DOHH2 (cell line): ENCODE measurements around the gene LCMT1.

Experiments
- H3F3A ChIP-seq: fragments of 200-600 bp; sonication (generic), shearing (Covaris generic); 2 replicates; pipeline ENCODE4 v1.6.0; 2016; ENCODE audit warnings: antibody characterized with exemption, mild to moderate bottlenecking; ENCODE audit not compliant: control insufficient read depth, insufficient read depth
- H3K27ac ChIP-seq: fragments of 200-600 bp; sonication (generic); 2 replicates; pipeline ENCODE4 v1.5.1; 2014; ENCODE audit warnings: low read depth, mild to moderate bottlenecking, low read length, moderate library complexity
- H3K27me3 ChIP-seq: fragments of 200-600 bp; sonication (generic); 2 replicates; pipeline ENCODE4 v1.6.1; 2014; ENCODE audit warnings: mild to moderate bottlenecking, low read length, mixed read lengths; ENCODE audit not compliant: control insufficient read depth
- H3K36me3 ChIP-seq: fragments of 200-600 bp; sonication (generic); 2 replicates; pipeline ENCODE4 v1.6.1; 2014; ENCODE audit warnings: mild to moderate bottlenecking, low read length, moderate library complexity, mixed read lengths; ENCODE audit not compliant: control insufficient read depth
- H3K4me1 ChIP-seq: fragments of 200-600 bp; sonication (generic); 2 replicates; pipeline ENCODE4 v1.6.1; 2014; ENCODE audit warnings: mild to moderate bottlenecking, low read length, mixed read lengths; ENCODE audit not compliant: control insufficient read depth
- H3K4me2 ChIP-seq: fragments of 200-600 bp; sonication (generic); 2 replicates; pipeline ENCODE4 v1.6.0; 2014; ENCODE audit warnings: mild to moderate bottlenecking, low read length, moderate library complexity
- H3K4me3 ChIP-seq: fragments of 200-600 bp; sonication (generic); 2 replicates; pipeline ENCODE4 v1.5.1; 2014; ENCODE audit warnings: mild to moderate bottlenecking, low read length, mixed read lengths
- H3K79me2 ChIP-seq: fragments of 200-600 bp; sonication (generic); 2 replicates; pipeline ENCODE4 v1.6.1; 2014; ENCODE audit warnings: mild to moderate bottlenecking, low read length, mixed read lengths; ENCODE audit not compliant: control insufficient read depth
- H3K9me2 ChIP-seq: fragments of 200-600 bp; sonication (generic); replicated peaks from 2 replicates; pipeline ENCODE4 v1.6.1; 2014; ENCODE audit warnings: mild to moderate bottlenecking, low read length, mixed read lengths; ENCODE audit not compliant: control insufficient read depth
- H3K9me3 ChIP-seq: fragments of 200-600 bp; sonication (generic); 2 replicates; pipeline ENCODE4 v1.6.1; 2014; ENCODE audit warnings: antibody characterized with exemption, low read length, mixed read lengths; ENCODE audit not compliant: control insufficient read depth, insufficient read depth
- H4K20me1 ChIP-seq: fragments of 200-600 bp; sonication (generic); 2 replicates; pipeline ENCODE4 v1.6.0; 2014; ENCODE audit warnings: low read depth, mild to moderate bottlenecking, antibody characterized with exemption, low read length, moderate library complexity; ENCODE audit not compliant: control insufficient read depth, insufficient read depth
- EZH2phosphoT487 ChIP-seq: fragments of 200-600 bp; sonication (generic); IDR thresholded peaks from 2 replicates; pipeline ENCODE4 v1.6.1; 2017; ENCODE audit warnings: borderline replicate concordance, mild to moderate bottlenecking, antibody characterized with exemption, low read length, moderate library complexity, mixed read lengths
- TF ChIP-seq, protein P1 (sequence below): fragments of 200-600 bp; sonication (generic); IDR thresholded peaks from one replicate; pipeline ENCODE4 v1.5.1; 2014; ENCODE audit warnings: antibody characterized with exemption, mild to moderate bottlenecking, low read depth, low read length; ENCODE audit not compliant: poor library complexity, severe bottlenecking

Gene LCMT1

DNA sequence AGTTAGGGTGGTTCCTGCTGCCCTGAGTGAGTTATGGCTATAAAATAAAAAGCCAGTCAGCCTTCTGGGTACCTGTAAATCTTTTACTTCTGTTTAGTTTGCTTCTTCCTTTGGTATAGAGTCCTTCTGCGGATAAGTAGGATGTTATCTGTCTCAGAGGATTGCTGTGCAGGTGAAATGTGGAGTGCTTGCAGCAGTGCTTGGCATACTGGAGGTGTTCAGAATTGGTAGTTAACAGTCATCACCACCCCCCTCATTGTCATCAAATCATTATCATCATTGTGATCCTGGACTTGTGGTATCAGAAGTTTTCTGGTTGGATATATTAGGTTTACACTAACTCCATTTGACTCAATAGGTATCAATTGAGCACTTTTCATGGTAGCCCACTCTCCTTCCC, 2.6 kb downstream of the LCMT1 start:
- Histone ChIP-seq H3K27ac (no peak overlapping the region), H3K4me1 (peaks cover 14% of the 10 kb centered on the region), H3K9me3 (no peaks in the 10 kb centered on the region), H3K79me2 (peaks cover 47% of the 10 kb centered on the region), H3K36me3 (no peaks in the 10 kb centered on the region), H3F3A (no peaks in the 10 kb centered on the region), H3K4me2 (no peak overlapping the region), H3K4me3 (no peak overlapping the region), H3K27me3 (no peaks in the 10 kb centered on the region), H4K20me1 (no peaks in the 10 kb centered on the region), H3K9me2 (no peaks in the 10 kb centered on the region)
- TF ChIP-seq EZH2phosphoT487, result no peak
- TF ChIP-seq, protein P1, sequence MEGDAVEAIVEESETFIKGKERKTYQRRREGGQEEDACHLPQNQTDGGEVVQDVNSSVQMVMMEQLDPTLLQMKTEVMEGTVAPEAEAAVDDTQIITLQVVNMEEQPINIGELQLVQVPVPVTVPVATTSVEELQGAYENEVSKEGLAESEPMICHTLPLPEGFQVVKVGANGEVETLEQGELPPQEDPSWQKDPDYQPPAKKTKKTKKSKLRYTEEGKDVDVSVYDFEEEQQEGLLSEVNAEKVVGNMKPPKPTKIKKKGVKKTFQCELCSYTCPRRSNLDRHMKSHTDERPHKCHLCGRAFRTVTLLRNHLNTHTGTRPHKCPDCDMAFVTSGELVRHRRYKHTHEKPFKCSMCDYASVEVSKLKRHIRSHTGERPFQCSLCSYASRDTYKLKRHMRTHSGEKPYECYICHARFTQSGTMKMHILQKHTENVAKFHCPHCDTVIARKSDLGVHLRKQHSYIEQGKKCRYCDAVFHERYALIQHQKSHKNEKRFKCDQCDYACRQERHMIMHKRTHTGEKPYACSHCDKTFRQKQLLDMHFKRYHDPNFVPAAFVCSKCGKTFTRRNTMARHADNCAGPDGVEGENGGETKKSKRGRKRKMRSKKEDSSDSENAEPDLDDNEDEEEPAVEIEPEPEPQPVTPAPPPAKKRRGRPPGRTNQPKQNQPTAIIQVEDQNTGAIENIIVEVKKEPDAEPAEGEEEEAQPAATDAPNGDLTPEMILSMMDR, result no peak

DNA sequence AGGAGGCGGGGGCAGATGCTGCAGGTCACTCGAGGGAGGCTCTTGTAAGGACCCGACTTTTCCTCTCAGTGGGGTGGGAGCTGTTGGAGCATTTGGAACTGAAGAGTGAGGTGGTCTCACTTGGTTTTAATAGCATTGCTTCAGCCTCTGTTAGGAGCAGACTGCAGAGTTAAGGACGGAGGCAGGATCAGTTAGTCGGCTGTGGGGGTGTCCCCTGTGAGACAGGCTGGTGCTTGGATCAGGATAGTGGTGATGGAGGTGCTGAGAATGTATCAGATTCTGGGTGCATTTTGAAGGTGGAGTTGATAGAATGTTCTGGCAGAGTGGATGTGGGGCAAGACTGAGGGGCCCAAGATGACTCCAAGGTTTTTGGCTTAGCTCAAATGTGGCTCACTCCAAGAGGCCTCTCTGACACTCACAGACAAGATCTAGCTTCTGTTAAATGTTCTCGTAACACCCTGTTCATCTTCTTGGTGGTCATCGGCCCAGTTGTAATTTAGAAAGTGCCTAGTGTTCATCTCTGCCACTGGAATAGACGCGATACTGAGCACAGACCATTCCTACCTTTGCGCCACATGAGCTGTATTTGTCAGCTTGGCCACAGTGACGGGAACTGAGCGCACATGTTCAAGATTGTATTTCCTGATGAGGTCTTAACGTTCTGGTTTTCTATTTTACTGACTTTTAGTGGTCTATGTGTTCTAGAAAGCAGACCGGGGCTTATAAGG, 7.5 kb downstream of the LCMT1 start:
- no peaks in the 10 kb centered on the region for H4K20me1 ChIP-seq
- H3K4me1 ChIP-seq, result no peaks in the 10 kb centered on the region
- H3K4me2 ChIP-seq, result no peak overlapping the region
- no peaks in the 10 kb centered on the region for H3F3A ChIP-seq
- no peaks in the 10 kb centered on the region for H3K9me3 ChIP-seq
- no peak overlapping the region for H3K4me3 ChIP-seq
- no peaks in the 10 kb centered on the region for H3K9me2 ChIP-seq
- peaks cover 19% of the 10 kb centered on the region for H3K79me2 ChIP-seq
- no peaks in the 10 kb centered on the region for H3K36me3 ChIP-seq
- H3K27ac ChIP-seq, result no peak overlapping the region
- TF ChIP-seq EZH2phosphoT487, result no peak
- TF ChIP-seq, protein P1, result no peak
- H3K27me3 ChIP-seq, result no peaks in the 10 kb centered on the region

DNA sequence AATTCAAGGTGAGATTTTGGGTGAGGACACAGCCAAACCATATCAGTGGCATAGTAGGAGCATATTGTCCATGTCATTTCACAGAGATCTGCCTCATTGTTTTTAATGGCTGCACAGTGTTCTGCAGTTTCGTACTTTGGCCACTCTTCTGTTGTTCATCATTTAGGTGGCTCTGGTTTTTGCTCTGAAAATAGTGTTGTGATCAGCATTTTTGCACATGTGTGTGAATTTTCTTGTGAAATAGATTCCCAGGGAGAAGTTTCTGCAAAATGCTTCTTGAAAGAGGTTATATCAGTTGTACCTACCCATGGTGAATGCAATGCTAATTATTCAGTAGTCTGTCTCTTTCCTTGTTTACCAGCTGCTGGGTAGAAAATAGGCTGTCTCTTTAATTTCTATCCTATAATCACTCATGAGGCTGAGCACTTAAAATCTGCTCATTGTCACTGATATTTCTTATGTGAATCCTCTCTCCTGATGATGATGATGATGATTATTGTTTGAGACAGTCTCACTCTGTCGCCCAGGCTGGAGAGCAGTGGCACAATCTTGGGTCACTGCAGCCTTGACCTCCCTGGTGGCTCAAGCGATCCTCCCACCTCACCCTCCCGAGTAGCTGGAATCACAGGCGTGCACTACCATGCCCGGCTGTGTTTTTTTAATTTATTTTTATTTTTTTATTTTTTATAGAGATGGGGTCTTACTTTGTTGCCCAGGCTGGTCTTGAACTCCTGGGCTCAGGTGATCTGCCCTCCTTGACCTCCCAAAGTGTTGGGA, 10.5 kb downstream of the LCMT1 start:
- Histone ChIP-seq H3F3A (no peaks in the 10 kb centered on the region), H3K4me1 (no peaks in the 10 kb centered on the region), H3K9me3 (no peaks in the 10 kb centered on the region), H3K4me3 (no peak overlapping the region), H3K4me2 (no peak overlapping the region), H4K20me1 (no peaks in the 10 kb centered on the region), H3K79me2 (peaks cover 7% of the 10 kb centered on the region), H3K36me3 (no peaks in the 10 kb centered on the region), H3K9me2 (no peaks in the 10 kb centered on the region), H3K27ac (no peak overlapping the region), H3K27me3 (no peaks in the 10 kb centered on the region)
- no peak for TF ChIP-seq EZH2phosphoT487
- TF ChIP-seq, protein P1, result no peak
